ENCODE measurements around the gene REPS1.

GRCh38 chr6:138897031-138897430 lies 91.0 kb downstream of the REPS1 start:
- TF ChIP-seq CTCF (IDR thresholded peaks at IDR 0.05) (no peak), POLR2A (IDR thresholded peaks at IDR 0.05) (no peak)
